COLO829 (cell line): ENCODE measurements around the gene DTNA.

ENCODE experiments used
- DNase-seq: peaks from one replicate; pipeline ENCODE4 v3.0.0; 2012; ENCODE audit warnings: low spot score

DTNA gene

DNA sequence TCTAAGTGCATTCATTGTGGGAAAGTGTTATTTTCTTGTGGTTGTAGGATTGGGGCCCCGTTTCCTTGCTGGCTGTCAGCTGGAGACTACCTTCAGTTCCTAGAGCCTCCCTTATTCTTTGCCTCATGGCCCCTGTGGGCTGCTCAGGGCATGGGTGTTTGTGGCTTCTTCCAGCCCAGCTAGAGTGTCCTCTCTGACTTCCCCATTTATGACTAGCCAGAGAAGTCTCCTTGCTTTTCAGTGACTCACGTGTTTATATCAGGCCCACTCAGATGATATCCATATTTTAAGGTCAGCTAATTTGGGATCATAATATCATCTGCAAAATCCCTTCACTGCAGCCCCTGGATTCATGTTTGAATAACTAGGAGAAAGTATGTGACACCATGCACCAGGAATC lies 62.8 kb downstream of the DTNA start:
- no peak for DNase-seq

DNA sequence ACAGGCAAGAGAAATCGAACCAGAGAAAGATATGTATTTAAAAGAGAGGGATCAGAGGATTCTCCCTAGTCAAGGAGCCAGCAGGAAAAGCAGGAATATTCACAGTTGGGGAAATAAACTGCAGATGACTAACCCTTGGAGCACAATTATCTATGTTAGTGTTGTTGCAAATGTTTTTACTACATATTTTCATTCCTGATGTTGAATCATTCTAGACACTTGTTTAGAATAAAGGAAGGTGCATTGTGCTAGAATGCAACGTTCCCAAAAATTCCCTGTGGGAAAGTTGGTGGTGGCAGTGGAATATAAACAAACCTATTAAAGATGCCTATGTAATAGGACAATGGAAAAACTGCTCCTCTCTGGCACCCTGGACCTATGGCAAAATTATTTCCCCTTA lies 63.3 kb downstream of the DTNA start:
- DNase-seq, result no peak

DNA sequence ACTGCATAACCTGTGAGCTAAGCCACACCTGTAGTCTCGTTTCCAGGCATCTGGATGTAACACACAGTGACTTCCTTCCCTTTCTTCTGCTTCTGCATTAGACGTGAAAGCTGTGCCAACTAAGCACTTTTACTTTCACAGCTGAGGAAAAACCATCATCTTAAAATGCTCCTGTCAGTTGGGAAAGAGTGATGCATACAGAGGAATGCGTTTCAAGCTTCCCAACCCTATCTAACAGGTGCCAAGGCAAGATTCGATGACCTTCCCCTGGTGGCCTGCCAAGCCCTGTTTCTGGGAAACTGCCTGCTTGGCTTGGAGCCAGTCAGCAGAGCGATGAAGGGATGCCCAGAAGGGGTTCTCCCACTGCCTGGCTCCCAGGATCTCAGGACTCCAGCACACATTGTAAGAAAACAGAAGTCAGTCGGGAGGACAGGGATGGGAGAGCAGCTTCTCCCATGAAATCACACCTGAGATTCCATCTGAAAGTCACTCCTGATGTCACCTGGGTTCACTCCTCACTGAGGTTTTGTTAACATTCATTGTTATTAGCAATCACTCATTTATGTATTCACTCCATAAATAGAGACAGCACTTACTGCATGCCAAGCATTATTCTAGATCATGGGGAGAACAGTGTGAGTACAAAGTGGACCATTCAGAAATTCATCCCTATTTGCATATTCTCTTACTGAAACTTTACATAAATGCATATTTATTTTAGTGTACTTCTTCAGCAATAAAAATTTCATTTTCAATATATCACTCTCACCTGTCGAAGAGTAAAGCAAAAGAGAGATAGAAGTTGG lies 64.1 kb downstream of the DTNA start:
- DNase-seq, result no peak

DNA sequence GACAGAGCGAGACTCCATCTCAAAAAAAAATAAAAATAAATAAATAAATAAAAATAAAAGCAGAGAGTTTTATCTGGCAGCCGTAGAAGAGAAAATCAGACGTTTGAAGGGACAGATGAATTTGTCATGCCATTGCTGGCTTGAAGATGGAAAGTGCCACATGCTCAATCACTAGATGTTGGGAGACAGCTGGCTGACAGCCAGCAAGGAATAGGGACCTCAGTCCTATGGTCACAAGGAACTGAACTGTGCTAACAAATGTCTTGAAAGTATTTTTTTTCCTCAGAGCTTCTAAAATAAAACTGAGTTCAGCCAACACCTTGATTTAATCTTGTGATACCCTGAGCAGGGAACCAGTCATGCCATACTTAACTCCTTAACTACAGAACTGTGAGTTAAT lies 65.4 kb downstream of the DTNA start:
- no peak for DNase-seq

DNA sequence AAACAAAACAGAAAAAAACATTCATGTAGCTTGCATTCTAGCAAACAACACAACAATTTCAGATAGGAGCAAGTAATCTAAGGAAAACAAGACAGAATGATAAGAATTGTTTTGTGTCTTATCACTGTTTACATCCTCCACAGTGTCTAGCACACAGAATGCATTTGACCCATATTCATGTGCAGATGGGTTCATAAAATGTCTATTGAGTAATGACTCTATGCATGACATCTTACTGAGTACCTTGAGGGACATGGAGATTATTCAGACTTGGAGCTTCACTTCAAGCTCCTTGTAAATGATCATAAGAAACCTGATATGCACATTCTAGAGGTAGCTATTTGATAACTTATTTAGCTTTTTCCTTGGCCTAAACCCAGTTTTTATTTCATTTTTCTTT lies 69.0 kb downstream of the DTNA start:
- DNase-seq, result no peak

DNA sequence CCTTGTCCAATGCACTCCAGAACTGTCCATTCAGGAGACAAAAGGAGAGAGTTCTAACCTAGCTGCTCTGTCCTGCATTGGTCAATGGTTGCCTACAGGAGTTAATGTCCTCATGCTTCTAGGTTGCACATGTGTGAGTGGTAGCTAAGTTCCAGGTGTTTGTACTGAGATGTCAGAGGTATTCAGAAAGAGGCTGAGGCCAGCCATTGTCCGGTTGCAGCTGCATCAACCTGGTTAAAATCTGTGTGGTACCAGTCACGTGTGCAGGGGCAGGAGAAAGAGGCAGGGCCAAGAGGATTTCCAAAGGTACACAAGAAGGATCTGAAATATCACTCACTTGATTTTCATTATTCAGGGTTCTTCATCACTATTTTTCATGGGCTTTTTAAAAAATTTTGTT lies 70.8 kb downstream of the DTNA start:
- DNase-seq, result no peak

DNA sequence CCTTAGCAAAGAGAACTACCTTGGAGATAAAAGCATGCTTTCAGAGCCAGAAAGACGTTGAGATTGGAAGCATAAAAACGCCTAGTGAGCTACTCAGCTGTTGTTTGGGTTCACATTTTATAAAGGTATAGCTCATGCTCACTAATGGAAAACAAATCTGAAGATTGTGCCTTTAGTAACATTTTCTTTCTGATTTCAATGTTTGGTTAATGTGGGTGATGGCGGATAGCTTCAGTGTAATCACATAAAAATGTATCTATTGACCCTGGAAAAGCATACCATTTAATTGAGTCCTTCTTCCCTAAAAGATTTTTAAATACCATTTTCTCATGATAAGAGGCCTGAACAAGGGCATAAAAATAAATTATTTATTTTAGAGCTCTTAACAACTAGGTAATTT lies 73.4 kb downstream of the DTNA start:
- no peak for DNase-seq

DNA sequence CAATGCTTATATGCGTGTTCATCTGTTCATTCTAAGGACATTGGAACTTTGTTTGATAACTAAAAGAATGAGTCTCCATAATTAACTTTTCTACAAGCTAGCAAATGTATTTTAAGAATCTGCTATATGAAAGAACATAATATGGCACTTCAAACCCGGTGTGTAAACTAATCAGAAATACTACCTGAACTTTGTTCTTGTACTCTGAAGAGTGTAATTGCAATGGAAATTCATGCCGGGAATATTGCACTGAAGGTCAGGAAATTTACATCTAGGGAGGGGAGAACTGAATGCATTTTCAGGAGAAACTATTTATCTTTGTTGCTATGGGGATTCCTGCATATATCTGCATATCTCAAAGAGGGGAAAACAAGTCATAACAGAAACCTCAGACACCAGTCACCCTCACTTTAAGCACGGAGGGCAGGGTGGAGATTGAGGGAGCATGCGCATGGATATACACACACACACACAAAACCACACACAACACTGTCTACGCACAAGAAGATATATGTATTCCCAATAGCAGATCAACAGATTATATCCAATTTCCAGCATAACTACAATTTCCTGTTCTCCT lies 76.2 kb downstream of the DTNA start:
- DNase-seq, result no peak

DNA sequence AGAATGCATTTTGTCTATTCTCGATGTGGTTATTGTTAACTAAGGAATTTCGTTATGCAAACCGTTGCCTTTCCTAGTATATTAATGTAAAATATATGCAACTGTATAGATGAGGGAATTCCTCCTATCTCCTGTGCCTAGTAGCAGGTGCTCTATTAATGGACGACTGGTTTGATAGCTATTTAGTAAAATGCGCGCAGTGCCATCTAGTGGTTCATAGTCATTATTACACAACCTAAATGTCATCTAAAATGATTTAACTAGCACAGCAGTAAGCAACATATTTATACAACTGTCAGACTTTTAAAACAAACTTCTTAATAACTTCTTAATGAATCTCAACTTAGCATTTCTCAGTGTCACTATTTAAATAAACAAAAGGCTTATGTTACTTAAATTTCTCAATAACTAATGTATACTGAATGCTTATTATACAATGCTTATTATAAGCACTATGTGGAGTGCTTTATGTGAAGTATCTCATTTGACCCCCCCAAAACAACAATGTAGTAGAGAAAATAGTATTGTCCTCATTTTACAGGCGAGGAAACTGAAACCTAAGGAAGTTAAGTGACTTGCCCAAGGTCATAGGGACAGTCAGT lies 77.9 kb downstream of the DTNA start:
- DNase-seq, result peak; percentile 45

DNA sequence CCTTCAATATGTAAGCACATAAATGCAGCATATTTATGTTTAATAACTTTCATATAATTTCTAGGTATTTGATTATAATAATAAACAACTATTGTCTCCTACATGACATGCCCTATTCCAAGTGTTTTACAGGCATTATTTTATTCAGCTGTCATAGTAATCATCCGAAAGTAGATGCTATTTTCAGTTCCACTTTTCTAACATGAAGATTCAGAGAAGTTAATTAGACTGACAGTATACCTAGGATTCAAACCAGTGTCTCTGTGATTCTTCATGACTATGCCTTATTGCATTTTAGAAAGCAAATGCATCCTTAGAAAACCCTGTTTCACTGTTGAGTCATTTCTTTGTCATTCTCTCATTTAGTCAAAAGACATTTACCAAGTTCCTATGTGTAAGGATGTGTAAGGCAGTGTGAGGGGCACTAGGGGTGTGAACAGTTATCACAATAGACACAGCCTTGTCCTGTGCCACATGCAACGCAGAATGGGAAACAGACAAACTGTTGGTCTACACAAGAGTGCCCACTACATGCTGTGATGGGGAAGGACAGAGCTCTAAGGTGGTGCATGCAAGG lies 79.8 kb downstream of the DTNA start:
- no peak for DNase-seq

DNA sequence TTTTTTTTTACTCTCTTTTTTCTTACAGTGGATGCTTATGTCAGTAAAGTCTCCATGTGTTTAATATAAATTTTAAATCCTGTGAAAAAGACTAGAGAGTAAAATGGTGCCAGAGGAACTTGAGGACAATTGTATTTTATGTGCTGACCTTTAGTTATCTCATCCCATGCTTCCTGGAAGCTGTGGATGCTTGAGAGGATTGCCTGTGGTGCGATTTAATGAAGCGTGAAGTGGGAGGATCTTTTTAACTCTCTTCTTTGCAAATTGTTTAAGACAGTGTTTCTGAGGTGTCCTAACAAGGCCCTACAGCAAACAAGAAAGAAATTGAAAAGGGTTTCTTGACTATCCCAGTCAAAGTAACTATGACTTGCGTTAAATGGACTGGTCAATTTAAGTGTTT lies 84.2 kb downstream of the DTNA start:
- DNase-seq, result no peak

DNA sequence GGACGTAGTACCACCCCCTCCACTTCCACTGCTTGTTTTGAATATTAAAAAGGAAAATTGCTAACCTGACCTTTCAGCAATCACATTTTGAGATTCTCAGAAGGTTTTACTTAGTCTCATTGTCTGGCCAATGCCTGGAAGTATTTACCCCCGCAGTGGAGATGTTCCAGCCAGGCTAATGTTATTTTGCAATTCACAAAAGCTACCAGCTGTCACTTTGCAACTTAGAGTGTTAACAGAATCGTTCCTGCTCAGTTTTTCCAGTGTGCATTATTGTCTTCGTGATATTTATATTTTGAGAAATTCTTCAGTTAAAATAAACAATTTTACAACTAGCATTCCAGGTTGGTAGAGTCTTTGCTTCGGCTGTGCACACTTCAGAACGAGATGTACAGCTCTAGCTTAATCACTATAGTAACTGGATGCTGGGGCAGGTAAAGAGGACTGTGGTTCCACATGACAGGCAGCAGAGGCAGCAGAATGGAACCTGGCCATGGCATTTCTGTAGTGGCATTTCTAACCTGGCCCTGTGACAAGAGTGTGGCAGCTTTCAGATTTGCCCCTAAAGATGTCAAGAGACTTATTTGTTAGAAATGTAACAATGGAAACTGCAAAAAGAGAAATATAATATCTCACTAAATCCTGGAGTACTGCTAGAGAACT lies 85.1 kb downstream of the DTNA start:
- no peak for DNase-seq

DNA sequence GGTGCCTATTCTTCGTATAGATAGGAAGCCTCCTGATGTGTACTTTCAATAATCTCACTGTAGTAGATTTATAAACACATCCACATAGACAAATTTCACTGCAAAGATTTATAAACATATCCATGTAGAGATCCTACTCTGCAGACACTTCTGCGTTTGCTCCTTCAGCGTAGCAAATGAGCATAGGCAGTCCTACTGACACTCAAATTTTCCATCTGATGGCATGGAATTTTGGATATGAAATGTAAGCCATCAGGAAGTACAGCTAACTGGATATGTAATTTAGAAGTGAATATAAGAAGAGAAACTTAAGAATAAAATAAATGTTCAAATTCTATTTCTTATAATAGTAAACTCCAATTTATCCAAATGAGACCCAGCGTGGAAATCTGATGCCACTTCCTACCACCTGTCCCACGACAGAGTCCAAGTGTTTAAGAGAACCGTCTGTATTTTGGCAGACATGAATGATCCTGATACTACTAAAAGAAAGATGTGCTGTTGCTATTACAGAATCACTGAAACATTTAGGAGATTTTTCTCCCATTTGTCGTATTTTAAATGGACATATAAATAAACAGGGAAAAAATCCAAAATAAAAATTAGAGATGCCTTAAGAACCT lies 86.0 kb downstream of the DTNA start:
- DNase-seq, result no peak

DNA sequence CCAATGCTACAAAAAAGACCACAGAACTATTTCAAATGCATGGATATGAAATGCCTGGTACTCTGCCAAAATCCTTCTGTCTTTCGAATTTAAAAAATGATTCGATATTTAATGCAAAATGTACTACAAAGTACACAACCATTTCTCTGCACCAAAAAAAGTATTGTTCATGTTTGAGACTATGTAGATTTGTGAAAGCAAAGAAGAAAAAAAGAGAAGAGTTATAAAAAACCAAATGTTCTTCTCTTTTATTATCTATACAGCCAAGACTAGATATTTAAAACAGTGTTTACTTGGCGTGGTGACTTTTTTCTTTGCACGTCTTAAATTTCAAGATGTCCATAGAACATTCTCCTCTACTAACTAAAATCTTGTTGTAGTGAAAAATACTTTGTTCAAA lies 89.2 kb downstream of the DTNA start:
- DNase-seq, result no peak

DNA sequence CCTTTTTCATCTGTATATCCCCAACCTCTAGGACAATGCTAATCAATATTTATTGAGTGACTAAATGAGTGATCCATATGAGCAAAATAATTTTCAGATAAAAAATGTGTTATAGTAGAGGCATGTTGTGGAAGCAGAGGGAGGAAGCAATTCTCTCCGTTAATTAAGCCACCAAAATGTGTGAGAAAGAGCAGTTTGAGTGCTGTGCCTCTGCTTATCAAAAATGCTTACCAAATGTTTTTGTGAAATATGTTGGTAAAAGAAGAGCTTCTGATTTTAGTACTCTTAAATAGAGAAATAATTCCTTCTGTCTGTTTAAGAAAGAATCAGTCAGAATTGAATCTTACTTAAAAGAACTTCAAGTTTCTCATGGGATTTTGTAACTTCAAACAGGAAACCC lies 90.3 kb downstream of the DTNA start:
- no peak for DNase-seq

DNA sequence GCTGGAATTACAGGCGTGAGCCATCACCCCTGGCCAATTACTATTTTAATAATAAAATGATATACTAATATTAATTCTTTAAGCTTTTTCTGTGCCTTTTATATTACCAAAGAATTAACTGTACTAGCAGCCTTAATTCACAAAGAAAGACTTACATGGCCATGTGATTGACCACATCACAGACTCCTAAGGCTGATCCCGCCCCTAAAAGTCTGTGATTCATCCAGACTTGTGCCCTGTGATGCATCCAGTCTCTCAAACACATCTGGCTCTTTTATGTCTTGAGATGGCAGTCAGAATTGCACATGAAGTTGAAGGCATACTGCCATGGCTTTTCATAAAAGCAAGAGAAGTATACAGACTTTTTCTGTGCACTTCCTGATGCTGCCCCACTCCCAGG lies 91.7 kb downstream of the DTNA start:
- peak; percentile 75 for DNase-seq

DNA sequence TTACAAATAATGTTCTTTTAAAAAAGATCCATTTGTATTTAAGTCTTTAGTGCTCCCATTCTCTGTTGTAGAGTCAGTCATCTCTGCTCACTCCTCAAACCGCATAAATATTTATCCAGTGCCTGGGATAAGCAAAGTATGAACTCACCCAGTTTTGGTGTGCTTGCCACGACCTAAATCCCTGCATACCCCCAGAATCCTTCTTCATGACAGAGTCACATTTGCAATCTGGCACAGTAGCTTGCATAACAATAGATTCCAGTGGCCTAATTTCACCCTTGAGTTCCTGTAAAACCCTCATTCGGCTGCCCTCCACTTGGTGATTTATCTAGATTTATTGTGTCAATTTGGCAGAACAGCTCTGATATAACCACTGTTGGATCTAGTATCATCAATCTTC lies 92.9 kb downstream of the DTNA start:
- no peak for DNase-seq

DNA sequence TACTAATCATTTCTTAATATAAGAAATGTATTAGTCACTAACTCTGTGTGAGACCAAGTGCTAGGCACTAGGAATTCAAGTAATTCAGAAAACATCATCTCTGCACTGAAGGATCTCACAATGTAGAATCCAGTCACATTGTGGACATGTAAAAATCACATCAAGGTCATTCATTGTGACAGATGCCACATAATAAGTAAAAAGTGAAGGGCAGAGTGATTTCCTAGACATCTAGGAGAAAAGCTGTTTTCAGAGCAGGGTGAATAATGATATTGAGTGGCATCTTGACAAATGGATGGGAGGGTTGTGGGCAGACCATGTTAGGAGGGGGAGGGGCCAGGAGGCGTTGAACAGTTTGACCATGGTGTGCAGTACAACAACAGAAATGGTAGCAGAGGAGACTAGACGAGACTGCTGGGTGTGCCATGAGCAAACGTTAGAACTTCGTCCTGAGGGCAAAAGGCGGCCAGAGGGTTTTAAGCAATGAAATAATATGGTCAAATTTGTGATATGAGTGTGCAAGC lies 93.8 kb downstream of the DTNA start:
- DNase-seq, result no peak

DNA sequence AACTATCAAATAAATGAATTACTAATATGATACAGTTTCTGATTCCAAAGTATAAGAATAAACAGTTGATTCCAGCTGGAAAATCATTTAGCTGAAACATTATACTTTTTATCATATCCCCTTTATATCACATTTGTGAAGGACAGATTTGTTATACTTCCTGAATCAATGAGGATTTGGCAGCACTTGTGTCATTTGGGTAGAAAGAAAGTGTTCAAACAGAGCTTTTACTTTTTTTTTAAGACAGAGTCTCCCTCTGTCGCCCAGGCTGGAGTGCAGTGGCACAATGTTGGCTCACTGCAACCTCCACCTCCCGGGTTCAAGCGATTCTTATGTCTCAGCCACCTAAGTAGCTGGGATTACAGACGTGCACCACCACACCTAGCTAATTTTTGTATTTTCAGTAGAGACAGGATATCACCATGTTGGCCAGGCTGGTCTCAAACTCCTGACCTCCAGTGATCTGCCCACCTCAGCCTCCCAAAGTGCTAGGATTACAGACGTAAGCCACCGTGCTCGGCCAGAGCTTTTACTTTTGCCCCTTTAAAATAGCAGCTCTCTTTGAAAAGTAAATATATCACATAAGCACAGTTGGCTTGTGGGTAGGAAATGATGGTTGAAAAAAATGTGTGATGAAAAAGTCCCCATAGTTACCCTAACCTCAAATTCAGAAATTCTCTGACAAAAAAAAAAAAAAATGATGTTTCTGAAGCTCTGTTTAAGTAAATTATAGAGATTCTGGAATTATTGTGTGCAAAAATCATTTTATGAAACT lies 95.2 kb downstream of the DTNA start:
- no peak for DNase-seq

DNA sequence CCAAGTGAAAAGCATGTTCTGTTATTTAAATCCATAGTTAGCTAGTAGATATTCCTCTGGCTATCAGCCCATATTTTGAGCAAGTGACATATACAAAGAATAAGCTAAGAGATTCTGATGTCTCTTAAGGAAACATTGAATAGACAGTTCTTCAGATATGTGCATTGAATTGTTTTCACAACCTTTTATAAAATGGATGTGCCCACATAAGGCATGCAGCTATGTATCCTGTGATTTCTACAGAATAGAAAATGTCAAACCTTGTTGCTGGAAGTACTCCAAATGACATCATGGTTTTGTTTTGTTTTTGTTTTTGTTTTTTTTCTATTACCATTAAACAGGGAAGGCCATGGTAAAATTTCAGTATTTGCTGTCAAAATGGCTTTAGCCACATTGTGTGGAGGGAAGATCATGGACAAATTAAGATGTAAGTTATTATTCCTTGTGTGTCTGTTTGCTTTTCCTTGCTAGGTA lies 95.8 kb downstream of the DTNA start:
- DNase-seq, result no peak

DNA sequence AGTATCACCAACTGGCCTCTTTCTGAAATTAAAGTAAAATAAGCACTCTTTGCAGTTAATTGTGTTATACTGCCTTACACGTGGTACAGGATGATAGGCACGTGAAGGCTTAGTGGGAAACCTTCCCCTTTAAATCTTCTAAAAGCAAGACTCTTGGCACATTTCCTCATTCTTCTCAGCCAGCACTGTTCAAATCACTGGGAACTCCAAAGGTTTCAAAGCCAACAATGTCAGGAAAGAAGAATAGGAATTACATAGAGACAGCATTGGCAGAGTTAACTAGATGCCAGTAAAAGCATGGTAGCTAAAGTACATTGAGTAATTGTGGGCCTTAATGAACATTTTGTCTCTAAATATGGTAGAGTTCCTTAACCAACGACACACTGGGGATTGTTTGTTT lies 96.4 kb downstream of the DTNA start:
- no peak for DNase-seq
